MCF 10A (cell line): ENCODE data around the gene NOTO. TPM values are rescaled to one million over a fixed set of nuclear protein-coding genes. Genes with fewer than 3 reads are reported as not detected.

ENCODE experiments used
- BruUV-seq: library from RNA; stranded (reverse); fragments of 400-500 nt; replicated peaks from 2 replicates; lab custom pipeline; 2021; lab: Mats Ljungman, UMichigan
- CTCF ChIA-PET: fragments of 300-600 bp; sonication (Branson Sonifier 250); formaldehyde crosslinking; extraction: SDS; loops from one replicate; lab custom pipeline; 2021; ENCODE audit warnings: antibody characterized with exemption, inconsistent platforms; lab: Yijun Ruan, JAX
- POLR2A ChIA-PET: fragments of 300-600, 350-650 bp; sonication (Branson Sonifier 250); formaldehyde crosslinking; extraction: SDS; loops from one replicate; lab custom pipeline; 2020; ENCODE audit warnings: antibody characterized with exemption, inconsistent platforms; lab: Yijun Ruan, JAX
- DNase-seq: peaks from one replicate; pipeline ENCODE4 v3.0.0-alpha.2; 2018; ENCODE audit not compliant: unreplicated experiment
- H3K27ac Mint-ChIP-seq: one replicate; pipeline ENCODE4 v1.8.0; 2022; ENCODE audit warnings: mild to moderate bottlenecking, low read depth, mixed read lengths; ENCODE audit not compliant: unreplicated experiment
- H3K27me3 Mint-ChIP-seq: one replicate; pipeline ENCODE4 v1.8.0; 2022; ENCODE audit warnings: mixed read lengths; ENCODE audit not compliant: insufficient read depth, unreplicated experiment
- H3K36me3 Mint-ChIP-seq: one replicate; pipeline ENCODE4 v1.8.0; 2022; ENCODE audit warnings: mild to moderate bottlenecking, moderate library complexity, mixed read lengths; ENCODE audit not compliant: insufficient read depth, unreplicated experiment
- H3K4me1 Mint-ChIP-seq: one replicate; pipeline ENCODE4 v1.8.0; 2022; ENCODE audit warnings: mixed read lengths; ENCODE audit not compliant: insufficient read depth, unreplicated experiment
- H3K4me3 Mint-ChIP-seq: one replicate; pipeline ENCODE4 v1.8.0; 2022; ENCODE audit warnings: mild to moderate bottlenecking, moderate library complexity, mixed read lengths; ENCODE audit not compliant: unreplicated experiment
- H3K9me3 Mint-ChIP-seq: one replicate; pipeline ENCODE4 v1.8.0; 2022; ENCODE audit warnings: mixed read lengths; ENCODE audit not compliant: unreplicated experiment
- intact Hi-C: fragments of 100-400 bp; cut with micrococcal nuclease; formaldehyde crosslinking; loops from 2 replicates; pipeline ENCODE4 v1.14.1; 2022
- total RNA-seq: library from RNA; stranded (reverse); gene quantifications from 2 replicates; pipeline ENCODE4 v1.2.3, GENCODE V29; 2022
- TF ChIP-seq, protein P1 (sequence below): fragments of 200-600 bp; IDR thresholded peaks from one replicate; pipeline ENCODE4 v1.8.0; 2022; ENCODE audit warnings: antibody characterized with exemption, mild to moderate bottlenecking; ENCODE audit not compliant: unreplicated experiment

NOTO gene
- total RNA-seq, 1 experiment from 2014 or later: not detected

DNA sequence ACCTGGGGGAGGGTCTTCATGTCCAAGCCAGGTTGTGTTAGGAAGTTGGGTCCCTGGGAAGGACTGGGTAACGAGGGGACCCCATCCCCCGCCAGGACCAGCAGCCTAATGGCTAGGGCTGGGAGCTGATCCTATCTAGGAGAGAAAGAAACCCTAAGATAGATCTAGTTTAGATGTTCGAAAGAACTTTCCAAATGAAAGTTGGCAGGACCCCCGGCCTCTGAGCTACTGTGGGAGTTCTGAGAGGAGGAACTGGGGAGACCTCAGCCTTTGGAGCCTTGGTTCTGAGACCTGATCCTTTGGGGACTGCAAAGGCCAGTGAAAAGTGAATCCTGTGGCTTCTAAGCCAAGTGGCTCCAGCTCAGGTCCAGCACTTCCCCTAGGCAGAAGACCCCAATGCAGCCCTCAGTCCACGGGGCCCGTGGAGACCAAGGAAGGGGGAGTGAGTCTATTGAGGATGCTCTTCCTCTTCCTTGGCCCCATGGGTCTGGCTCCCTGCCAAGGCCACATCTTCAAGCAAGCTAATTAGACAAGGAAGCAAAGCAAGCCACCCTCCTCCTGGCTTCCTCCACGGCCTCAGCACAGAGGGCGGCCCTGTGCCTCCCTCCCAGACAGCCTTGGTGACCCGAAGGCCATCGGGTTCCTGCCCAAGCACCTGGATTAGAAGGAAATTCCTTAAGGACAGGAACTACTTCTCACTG, 55.2 kb downstream of the NOTO start:
- Mint-ChIP-seq H3K27me3 (no peaks in the 10 kb centered on the region), H3K27ac (no peak overlapping the region), H3K4me3 (no peak overlapping the region), H3K9me3 (no peaks in the 10 kb centered on the region), H3K36me3 (peaks cover 14% of the 10 kb centered on the region), H3K4me1 (no peaks in the 10 kb centered on the region)
- TF ChIP-seq, protein P1, sequence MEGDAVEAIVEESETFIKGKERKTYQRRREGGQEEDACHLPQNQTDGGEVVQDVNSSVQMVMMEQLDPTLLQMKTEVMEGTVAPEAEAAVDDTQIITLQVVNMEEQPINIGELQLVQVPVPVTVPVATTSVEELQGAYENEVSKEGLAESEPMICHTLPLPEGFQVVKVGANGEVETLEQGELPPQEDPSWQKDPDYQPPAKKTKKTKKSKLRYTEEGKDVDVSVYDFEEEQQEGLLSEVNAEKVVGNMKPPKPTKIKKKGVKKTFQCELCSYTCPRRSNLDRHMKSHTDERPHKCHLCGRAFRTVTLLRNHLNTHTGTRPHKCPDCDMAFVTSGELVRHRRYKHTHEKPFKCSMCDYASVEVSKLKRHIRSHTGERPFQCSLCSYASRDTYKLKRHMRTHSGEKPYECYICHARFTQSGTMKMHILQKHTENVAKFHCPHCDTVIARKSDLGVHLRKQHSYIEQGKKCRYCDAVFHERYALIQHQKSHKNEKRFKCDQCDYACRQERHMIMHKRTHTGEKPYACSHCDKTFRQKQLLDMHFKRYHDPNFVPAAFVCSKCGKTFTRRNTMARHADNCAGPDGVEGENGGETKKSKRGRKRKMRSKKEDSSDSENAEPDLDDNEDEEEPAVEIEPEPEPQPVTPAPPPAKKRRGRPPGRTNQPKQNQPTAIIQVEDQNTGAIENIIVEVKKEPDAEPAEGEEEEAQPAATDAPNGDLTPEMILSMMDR: no peak
- ChIA-PET CTCF (interaction anchor here (0.6 to 1.8 kb wide), 7 partner anchors 9 to 412 kb away, joined by 3 to 7 read pairs (median 3); no protein-coding TSS in a partner anchor), POLR2A (no interaction called here)
- BruUV-seq: no TSS peak
- no peak for DNase-seq
- intact Hi-C loops: no loop called here

DNA sequence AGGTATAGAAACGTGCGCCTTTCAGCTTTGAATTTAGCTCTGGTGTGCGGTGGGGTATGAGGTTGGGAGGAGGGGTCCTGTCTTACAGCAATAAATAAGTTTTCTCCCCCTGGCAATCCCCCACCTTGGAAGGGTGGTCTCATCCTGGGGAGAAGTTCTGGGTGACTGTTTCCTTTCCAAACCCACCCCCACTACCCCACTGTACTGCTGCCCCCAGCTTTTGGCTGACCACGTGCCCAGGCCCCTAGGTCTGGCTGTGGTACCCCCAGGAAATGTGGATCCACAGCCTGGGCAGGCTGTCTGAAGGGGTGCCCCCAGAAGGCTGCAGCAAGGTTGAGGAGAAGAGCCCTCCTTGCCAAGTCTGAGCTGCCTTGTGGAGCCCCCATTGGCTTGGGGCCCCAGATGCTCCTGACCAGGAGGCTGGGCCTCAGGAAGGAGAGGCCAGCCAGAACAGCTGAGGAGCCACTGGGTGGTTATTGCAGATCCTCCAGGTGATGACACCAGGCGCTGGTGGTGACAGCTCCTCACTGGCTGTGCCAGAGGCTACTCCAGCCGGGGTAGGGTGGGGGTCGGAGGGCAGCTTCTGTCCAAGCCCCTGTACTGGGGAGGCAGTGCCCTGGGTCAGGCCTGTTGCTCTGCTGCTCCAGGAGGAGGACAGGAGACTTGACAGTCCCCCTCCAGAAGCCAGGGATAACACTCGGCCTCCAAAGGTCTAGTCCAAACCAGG, 56.0 kb downstream of the NOTO start:
- BruUV-seq: no TSS peak
- intact Hi-C loops: no loop called here
- no peak overlapping the region for H3K27ac Mint-ChIP-seq
- no peak overlapping the region for H3K4me3 Mint-ChIP-seq
- no peak for DNase-seq
- H3K36me3 Mint-ChIP-seq: peaks cover 6% of the 10 kb centered on the region
- no peaks in the 10 kb centered on the region for H3K9me3 Mint-ChIP-seq
- POLR2A ChIA-PET: no interaction called here
- H3K27me3 Mint-ChIP-seq: no peaks in the 10 kb centered on the region
- H3K4me1 Mint-ChIP-seq: no peaks in the 10 kb centered on the region
- TF ChIP-seq, protein P1: no peak
- CTCF ChIA-PET: interaction anchor here (0.6 to 2.1 kb wide), 7 partner anchors 14 to 1072 kb away, joined by 3 to 5 read pairs (median 3); no protein-coding TSS in a partner anchor

- TF ChIP-seq, protein P1: no peak
- H3K36me3 Mint-ChIP-seq: peaks cover 1% of the 10 kb centered on the region
- DNase-seq: no peak
- no peaks in the 10 kb centered on the region for H3K4me1 Mint-ChIP-seq
- CTCF ChIA-PET: interaction anchor here (0.6 to 2.1 kb wide), 10 partner anchors 9 to 267 kb away, joined by 3 to 5 read pairs (median 4); partner anchors contain the start of gene PRADC1
- POLR2A ChIA-PET: no interaction called here
- H3K4me3 Mint-ChIP-seq: no peak overlapping the region
- H3K9me3 Mint-ChIP-seq: no peaks in the 10 kb centered on the region
- no peaks in the 10 kb centered on the region for H3K27me3 Mint-ChIP-seq
- H3K27ac Mint-ChIP-seq: no peak overlapping the region
- BruUV-seq: no TSS peak
- intact Hi-C loops: no loop called here
Observed at GRCh38 chr2:73258913-73259215, 56.5 kb downstream of the NOTO start.

DNA sequence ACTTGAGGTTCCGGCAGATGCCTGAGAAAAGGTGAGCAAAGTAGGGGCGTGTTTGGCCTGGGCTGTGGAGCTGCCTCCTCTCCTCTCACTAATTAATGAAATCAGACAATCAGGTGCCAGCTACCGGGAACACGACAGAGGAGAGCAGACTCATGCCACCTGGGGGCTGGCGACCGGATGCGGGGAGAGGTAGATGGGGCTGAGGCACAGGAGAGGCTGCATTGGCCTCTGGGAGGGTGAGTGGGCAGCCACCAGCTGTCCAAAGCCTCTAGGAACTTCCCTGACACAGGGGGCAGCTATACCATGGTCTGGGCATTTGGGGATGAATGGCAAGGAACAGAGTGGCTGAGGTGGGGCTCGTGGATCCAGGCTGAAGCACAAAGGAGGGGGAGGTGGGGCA, 56.9 kb downstream of the NOTO start:
- Mint-ChIP-seq H3K27ac (no peak overlapping the region), H3K9me3 (no peaks in the 10 kb centered on the region), H3K36me3 (no peaks in the 10 kb centered on the region), H3K27me3 (no peaks in the 10 kb centered on the region), H3K4me3 (no peak overlapping the region), H3K4me1 (no peaks in the 10 kb centered on the region)
- ChIA-PET CTCF (interaction anchor here (0.6 to 2.1 kb wide), 12 partner anchors 9 to 394 kb away, joined by 3 to 5 read pairs (median 3); partner anchors contain the start of gene PRADC1), POLR2A (no interaction called here)
- TF ChIP-seq, protein P1: no peak
- no TSS peak for BruUV-seq
- intact Hi-C loops: no loop called here
- no peak for DNase-seq
